Measurements from ENCODE around the gene CLEC1B.
"Not testable (repeated sequence)": the region's sequence is repeated elsewhere in the genome, so short reads cannot be mapped to it uniquely, and the experiment has no call there.

The CLEC1B gene

DNA sequence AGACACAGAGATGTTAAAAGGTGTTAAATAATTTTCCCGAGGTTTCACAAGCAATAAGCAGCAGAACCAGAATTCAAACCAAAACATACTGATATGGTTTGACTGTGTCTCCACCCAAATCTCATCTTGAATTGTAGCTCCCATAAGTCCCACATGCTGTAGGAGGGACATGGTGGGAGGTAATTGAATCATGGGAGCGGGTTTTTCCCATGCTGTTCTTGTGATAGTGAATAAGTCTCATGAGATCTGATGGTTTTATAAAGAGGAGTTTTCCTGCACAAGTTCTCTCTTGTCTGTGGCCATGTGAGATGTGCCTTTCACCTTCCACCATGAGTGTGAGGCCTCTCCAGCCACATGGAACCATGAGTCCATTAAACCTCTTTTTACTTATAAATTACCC, 24.2 kb downstream of the CLEC1B start:
- not testable (repeated sequence) for DNase-seq (ENCODE audit: low read depth)

GRCh38 chr12:9973949-9974348, 25.0 kb downstream of the CLEC1B start:
- DNase-seq (ENCODE audit: low read depth): no peak

DNA sequence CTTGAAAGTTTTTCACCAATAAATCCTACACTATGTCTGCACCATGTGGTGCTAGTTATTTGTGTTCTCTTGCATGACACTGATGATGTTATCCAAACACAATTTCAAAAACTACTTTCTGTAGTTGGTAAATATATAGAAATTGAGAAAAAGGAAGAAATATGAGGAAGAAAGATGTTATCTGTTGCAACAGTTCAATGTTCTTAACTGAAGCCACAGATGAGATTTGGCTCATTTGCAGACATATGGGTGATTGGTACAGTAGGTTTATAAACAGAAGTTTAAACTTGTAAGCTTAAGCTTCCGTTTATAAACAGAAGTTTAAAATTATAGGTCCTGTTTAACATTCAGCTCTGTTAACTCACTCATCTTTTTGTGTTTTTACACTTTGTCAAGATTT, 27.7 kb downstream of the CLEC1B start, which contains the start of gene CLEC12A:
CLEC12A (plus strand) TSS at position 229 of the 400 bp plus-strand sequence. CDS start 188 bp downstream, outside the sequence.
- no peak for DNase-seq (ENCODE audit: low read depth)

- no peak for DNase-seq (ENCODE audit: low read depth)
Measured at GRCh38 chr12:9969673-9970072, 29.2 kb downstream of the CLEC1B start.

GRCh38 chr12:9961901-9962300, 37.0 kb downstream of the CLEC1B start:
- no peak for DNase-seq (ENCODE audit: low read depth)

- DNase-seq (ENCODE audit: low read depth): no peak
Measured at GRCh38 chr12:9961106-9961505, 37.8 kb downstream of the CLEC1B start.

DNA sequence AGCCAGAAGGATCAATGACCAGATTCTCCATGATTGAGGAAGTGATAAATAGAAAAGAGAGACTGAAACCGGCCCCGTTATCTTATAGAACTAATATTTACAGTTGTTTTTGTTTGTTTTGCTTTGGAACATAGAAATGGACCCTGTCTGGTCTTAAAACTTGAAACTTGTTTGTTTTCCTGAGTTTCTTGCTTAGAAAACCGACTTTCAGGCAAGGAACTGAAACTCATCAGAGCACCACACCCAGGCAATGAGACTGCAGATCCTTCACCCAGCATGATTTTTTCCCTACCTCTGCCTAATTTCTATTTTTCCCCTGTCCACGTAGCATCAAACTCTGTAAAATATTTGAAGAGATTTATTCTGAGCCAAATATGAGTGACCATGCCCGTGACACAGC, 38.3 kb downstream of the CLEC1B start:
- DNase-seq (ENCODE audit: low read depth): no peak

GRCh38 chr12:9957834-9958233, 41.1 kb downstream of the CLEC1B start:
- no peak for DNase-seq (ENCODE audit: low read depth)

DNA sequence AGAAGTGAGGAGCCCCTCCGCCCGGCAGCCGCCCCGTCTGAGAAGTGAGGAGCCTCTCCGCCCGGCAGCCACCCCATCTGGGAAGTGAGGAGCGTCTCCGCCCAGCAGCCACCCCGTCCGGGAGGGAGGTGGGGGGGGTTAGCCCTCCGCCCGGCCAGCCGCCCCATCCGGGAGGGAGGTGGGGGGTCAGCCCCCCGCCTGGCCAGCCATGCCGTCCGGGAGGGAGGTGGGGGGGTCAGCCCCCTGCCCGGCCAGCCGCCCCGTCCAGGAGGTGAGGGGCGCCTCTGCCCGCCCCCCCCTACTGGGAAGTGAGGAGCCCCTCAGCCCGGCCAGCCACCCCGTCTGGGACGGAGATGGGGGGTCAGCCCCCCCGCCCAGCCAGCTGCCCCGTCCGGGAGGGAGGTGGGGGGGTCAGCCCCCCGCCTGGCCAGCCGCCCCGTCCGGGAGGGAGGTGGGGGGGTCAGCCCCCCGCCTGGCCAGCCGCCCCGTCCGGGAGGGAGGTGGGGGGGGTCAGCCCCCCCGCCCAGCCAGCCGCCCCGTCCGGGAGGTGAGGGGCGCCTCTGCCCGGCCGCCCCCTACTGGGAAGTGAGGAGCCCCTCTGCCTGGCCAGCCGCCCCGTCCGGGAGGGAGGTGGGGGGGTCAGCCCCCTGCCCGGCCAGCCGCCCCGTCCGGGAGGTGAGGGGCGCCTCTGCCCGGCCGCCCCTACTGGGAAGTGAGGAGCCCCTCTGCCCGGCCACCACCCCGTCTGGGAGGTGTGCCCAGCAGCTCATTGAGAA, 45.8 kb downstream of the CLEC1B start:
- DNase-seq (ENCODE audit: low read depth): not testable (repeated sequence)

DNA sequence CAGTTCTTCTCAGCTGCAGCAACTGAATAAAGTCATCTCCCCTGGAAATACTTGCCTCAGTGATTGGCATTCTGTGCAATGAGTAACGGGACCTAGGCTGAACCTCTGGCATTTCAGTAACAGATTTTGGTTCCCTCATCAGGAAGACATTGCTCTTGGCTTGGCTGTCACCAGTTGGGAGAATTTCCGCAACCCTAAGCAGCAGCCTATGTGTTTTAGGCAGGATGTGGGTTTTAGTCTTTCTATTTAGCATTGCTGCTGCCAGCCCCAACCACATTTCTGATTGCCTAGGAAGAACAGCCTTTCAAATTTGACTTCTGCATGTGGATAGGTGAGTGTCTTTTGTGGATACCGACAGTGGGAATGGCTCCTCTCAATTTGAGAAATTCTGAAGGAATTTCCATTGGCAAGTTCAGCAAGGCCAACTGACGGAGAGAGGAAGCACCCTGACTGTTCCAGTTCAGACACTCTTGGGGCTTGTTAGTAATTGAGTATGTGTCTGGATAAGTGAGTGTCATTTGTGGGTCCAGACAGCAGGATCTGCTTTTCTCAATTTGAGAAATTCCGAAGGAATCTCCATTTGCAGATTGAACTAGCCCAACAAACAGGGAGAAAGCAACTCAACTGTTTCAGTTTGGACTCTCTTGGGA, 47.8 kb downstream of the CLEC1B start:
- no peak for DNase-seq (ENCODE audit: low read depth)

DNA sequence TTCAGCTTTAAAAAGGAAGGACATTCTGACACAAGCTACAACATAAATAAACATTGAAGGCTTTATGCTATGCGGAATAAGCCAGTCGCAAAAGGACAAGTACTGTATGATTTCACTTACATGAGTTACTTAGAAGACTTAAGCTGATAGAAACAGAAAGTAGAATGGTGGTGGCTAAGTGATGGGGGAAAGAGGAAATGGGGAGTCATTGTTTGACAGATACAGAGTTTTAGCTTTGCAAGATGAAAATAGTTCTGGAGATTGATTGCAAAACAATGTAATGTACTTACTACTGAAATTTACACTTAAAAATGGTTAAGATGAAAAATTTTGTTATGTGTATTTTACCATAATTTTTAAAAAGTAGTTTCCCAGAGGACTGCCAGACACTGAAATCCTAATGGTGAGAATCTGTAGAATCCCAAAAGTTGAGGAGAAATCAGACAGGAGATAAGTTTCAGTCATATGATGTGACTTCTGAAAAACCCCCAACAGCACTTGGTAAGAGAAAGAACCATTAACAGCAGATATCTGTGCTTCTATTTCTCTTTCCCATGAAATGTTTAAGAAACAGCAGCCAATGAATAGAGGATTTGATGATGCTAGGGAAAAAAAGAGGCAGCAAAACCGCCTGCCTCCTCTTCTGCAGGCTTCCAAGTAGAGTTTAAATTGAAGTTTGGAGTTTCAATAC, 50.2 kb downstream of the CLEC1B start:
- no peak for DNase-seq (ENCODE audit: low read depth)

GRCh38 chr12:9947674-9948073, 51.2 kb downstream of the CLEC1B start:
- DNase-seq (ENCODE audit: low read depth): no peak

DNA sequence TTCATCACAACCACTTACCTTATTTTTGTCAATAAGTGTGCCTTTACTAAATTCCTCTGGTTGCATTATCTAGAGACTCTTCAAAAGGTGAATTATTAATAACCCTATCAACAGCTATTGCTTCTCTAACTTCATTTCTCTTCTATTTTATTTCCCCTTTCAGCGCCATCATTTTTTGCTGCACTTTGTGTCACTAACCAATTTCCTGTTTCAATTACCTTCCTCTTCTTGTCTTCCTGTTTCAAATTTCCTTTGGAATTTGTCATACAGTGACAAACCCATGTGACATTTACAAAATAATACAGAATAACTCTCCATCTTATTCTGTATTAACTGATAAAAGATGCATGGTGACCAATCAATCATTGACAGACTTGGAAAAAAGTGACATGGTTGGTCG, 54.5 kb downstream of the CLEC1B start:
- no peak for DNase-seq (ENCODE audit: low read depth)

DNA sequence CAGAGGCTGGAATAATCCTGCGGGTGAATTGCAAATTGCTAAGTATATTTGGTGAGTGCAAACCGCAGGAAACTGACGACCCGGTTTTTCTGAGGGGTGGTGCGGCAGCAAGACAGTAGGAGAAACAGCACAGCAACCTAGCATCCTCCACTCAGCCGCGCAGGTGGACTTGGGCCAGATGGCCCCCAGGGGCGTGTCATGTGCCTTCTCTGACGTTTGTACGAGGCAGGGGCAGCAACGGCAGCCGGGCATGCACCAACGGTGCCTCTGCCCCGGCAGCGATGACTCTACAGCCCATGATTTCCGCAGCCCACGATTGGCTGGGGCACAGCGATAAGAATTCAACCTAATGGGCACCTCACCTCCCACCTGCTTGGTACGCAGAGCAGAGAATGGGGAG, 55.7 kb downstream of the CLEC1B start:
- no peak for DNase-seq (ENCODE audit: low read depth)
